K562 treated with DMSO at 1 percent for 12 hours (cell line): Measurements from ENCODE around the gene HNRNPA0. TPM values are rescaled to one million over a fixed set of nuclear protein-coding genes. Genes with fewer than 3 reads are reported as not detected.

ENCODE experiments used
- total RNA-seq: library from RNA; unstranded; fragments of 300-600 nt; gene quantifications from 2 replicates; pipeline ENCODE4 v1.2.3, GENCODE V29; 2022; ENCODE audit not compliant: insufficient read depth

The HNRNPA0 gene
- 28.5 and 34.3 TPM in 2 replicates for total RNA-seq

GRCh38 chr5:137754188-137754960, at the start of gene HNRNPA0:
Gene HNRNPA0, minus strand, starts transcription at chr5:137754363. Its CDS starts 297 bp downstream, at chr5:137754066.

DNA sequence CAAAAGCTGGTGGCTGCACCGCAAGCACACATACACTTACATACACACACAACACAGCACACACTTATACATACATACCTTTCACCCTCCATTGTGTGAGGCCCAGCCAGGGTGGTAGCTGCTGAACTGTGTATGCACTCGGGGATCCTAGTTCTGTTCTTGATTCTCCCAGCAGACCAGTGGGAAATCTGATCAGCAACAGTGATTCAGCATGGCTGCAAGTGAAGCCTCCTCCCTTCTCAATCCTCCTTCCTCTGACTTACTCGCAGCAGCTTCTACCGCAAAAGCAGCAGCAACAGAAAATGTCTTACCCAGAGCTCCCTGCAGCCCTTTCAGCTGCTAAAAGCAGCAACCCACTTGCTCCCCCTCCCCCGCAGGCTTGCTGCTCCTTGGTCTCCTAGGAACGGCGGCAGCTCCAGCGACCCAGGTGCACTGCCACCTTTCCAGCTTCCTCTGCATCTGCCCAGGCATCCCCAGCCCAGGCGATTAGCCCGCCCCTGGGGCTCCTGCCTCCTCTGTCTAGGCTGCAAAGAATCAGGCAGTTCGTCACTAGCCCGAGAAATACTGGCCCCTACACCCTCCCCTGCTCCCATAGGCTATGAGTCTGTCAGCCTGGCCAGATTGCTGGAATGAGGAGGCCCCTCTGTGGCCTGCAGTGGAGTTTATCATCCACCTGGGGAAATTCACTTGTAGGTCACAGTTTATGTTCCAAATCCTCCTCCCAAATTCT, 18.4 kb downstream of the HNRNPA0 start, which contains the start of gene KLHL3:
KLHL3 (minus strand) TSS at position 535 of the 730 bp plus-strand sequence; CDS start at position 92, 443 bp downstream.

Other genes starting within 250 kb of the HNRNPA0 start
- 0.52 and 1.9 TPM in 2 replicates for gene KLHL3, start 18.3 kb downstream of the HNRNPA0 start, total RNA-seq
- gene MYOT, start 113.5 kb upstream of the HNRNPA0 start, total RNA-seq = not detected in 2 replicates
- gene PKD2L2, start 135.1 kb upstream of the HNRNPA0 start, total RNA-seq = 0.44 TPM in 1 of 2 replicates, not detected in the other